Endothelial cell (in vitro differentiated cells): Measurements from ENCODE around the gene CLDN20. TPM values are rescaled to one million over a fixed set of nuclear protein-coding genes. Genes with fewer than 3 reads are reported as not detected.

ENCODE experiments used
- DNase-seq: peaks from one replicate; pipeline ENCODE4 v3.0.0; 2021; ENCODE audit warnings: low spot score
- H3K27ac Mint-ChIP-seq: one replicate; pipeline ENCODE4 v1.8.0; 2021; ENCODE audit warnings: mixed read lengths, inconsistent platforms; ENCODE audit not compliant: unreplicated experiment
- H3K27me3 Mint-ChIP-seq: one replicate; pipeline ENCODE4 v1.8.0; 2021; ENCODE audit warnings: mild to moderate bottlenecking, moderate library complexity, mixed read lengths, inconsistent platforms; ENCODE audit not compliant: unreplicated experiment
- H3K36me3 Mint-ChIP-seq: one replicate; pipeline ENCODE4 v1.8.0; 2021; ENCODE audit warnings: mild to moderate bottlenecking, low read depth, mixed read lengths, inconsistent platforms; ENCODE audit not compliant: unreplicated experiment
- H3K4me1 Mint-ChIP-seq: one replicate; pipeline ENCODE4 v1.8.0; 2021; ENCODE audit warnings: mild to moderate bottlenecking, mixed read lengths, inconsistent platforms; ENCODE audit not compliant: unreplicated experiment
- H3K4me3 Mint-ChIP-seq: one replicate; pipeline ENCODE4 v1.8.0; 2021; ENCODE audit warnings: mild to moderate bottlenecking, mixed read lengths, inconsistent platforms; ENCODE audit not compliant: unreplicated experiment
- H3K9me3 Mint-ChIP-seq: one replicate; pipeline ENCODE4 v1.8.0; 2021; ENCODE audit warnings: mixed read lengths, inconsistent platforms; ENCODE audit not compliant: unreplicated experiment
- CTCF ChIP-seq: fragments of 200-600 bp; sonication (generic); IDR thresholded peaks from one replicate; pipeline ENCODE4 v1.5.0; 2021; ENCODE audit warnings: antibody characterized with exemption; ENCODE audit not compliant: unreplicated experiment
- total RNA-seq: library from RNA; stranded (reverse); fragmentation: NEBNext Ultra II Directional; extraction: Animal tissue kit (Norgen Biotek cat#: 25700); gene quantifications from one replicate; pipeline ENCODE4 v1.2.1, GENCODE V29; 2021; ENCODE audit not compliant: unreplicated experiment

Gene CLDN20
- total RNA-seq, 1 donor from 2014 or later = 0.23 TPM

DNA sequence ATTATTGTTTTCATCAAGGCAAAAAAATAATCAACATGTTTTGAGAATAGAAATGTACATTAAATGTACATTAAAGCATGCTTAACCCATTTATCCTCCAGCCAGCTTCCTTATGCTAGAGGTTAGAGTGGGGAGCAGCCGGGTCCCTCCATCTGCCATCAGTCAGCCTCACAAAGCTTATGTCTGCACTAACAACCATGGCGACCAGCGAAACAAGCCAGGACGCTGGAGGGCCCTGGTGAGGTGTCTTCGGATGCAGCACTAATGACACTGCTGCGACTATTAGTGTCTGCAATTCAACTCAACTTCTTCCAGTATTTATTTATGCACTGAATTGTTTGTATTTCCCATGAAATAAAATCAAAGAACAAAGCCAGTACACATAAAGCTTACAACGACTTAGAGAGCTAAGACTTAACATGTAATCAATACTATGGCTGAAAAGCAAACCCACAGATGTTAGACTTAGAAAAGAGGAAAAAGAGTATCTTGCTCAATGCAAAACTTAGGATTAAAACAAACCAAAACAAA is 6.8 kb downstream of the CLDN20 start:
- no peak for TF ChIP-seq CTCF
- peaks cover 38% of the 10 kb centered on the region for H3K4me1 Mint-ChIP-seq
- H3K36me3 Mint-ChIP-seq = peaks cover 10% of the 10 kb centered on the region
- no peak overlapping the region for H3K4me3 Mint-ChIP-seq
- DNase-seq = no peak
- peak overlapping the region; percentile 64 for H3K27ac Mint-ChIP-seq
- H3K9me3 Mint-ChIP-seq = no peaks in the 10 kb centered on the region
- H3K27me3 Mint-ChIP-seq = no peaks in the 10 kb centered on the region

GRCh38 chr6:155271145-155271544 is 7.3 kb downstream of the CLDN20 start:
- Mint-ChIP-seq H3K36me3 (peaks cover 10% of the 10 kb centered on the region), H3K4me1 (peaks cover 42% of the 10 kb centered on the region)

DNA sequence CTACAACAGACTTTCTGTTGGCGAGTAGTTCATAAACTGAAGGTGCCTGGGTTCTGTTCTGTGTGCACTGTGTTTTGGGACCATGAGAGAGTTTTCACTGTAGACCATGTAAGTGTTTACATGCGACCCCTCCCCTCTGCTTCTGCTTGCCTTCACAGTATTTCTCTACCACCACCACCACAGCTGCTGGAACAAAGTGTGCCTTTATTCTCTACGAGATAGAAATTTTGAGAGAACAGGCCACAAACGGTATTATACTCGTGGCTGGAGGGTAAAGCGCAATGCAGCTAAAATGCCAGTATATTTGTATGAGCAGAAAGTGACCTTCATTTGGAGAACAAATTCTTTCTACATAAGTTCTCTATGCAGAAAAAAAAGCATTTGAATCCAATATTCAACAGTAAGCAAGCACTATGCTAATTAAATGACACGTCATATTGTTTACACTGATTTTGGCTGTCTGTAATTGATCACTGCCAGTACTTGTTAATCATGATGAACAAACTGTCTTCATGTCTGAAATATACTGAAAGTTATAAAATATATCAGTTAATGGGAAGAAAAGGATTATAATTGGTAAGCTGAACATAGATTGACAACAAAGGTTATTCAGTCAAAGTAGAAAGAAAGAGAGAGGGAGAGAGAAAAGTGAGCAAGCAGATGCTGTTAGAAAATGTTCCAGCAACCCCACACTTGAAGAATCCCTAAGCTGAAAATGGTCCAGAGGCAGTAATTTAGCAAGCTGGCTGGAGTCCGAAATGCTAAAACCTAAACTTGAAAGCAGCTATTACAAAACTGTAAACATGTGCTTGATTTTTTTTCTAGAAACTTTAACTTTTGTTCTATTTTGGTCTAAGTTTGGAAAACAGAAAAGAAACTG is 8.8 kb downstream of the CLDN20 start:
- DNase-seq = no peak
- H3K27ac Mint-ChIP-seq = peak overlapping the region; percentile 99
- no peak for TF ChIP-seq CTCF
- peaks cover 42% of the 10 kb centered on the region for H3K4me1 Mint-ChIP-seq
- no peaks in the 10 kb centered on the region for H3K9me3 Mint-ChIP-seq
- peaks cover 10% of the 10 kb centered on the region for H3K36me3 Mint-ChIP-seq
- no peak overlapping the region for H3K4me3 Mint-ChIP-seq
- no peaks in the 10 kb centered on the region for H3K27me3 Mint-ChIP-seq

More at GRCh38 chr6:155271145-155271544, 7.3 kb downstream of the CLDN20 start:
- DNase-seq = no peak
- Mint-ChIP-seq H3K27ac (peak overlapping the region; percentile 94), H3K9me3 (no peaks in the 10 kb centered on the region), H3K4me3 (no peak overlapping the region), H3K27me3 (no peaks in the 10 kb centered on the region)
- TF ChIP-seq CTCF = no peak

DNA sequence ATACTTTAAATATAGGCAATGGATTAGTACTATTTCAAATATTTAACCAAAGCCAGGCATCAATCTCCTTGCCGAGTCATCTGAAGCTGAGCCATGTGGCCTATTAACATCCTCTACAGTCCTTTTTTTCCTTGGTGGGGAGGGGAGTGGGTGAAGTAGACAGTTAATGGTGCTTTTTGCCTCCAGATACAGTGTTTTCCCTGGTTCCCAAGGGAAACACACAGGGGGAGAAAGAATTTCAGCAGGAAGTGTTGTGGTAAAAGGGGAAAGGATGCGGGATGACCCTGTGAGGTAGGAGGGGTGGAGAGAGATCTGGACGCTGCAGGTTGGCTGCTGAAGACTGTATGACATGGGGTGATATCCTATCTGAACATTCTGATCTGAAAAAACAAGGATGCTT is 9.6 kb downstream of the CLDN20 start:
- TF ChIP-seq CTCF = no peak
- Mint-ChIP-seq H3K27me3 (no peaks in the 10 kb centered on the region), H3K4me1 (peaks cover 37% of the 10 kb centered on the region), H3K9me3 (no peaks in the 10 kb centered on the region), H3K36me3 (peaks cover 10% of the 10 kb centered on the region), H3K27ac (peak overlapping the region; percentile 99), H3K4me3 (peak overlapping the region; percentile 33)
- DNase-seq = peak; percentile 52

DNA sequence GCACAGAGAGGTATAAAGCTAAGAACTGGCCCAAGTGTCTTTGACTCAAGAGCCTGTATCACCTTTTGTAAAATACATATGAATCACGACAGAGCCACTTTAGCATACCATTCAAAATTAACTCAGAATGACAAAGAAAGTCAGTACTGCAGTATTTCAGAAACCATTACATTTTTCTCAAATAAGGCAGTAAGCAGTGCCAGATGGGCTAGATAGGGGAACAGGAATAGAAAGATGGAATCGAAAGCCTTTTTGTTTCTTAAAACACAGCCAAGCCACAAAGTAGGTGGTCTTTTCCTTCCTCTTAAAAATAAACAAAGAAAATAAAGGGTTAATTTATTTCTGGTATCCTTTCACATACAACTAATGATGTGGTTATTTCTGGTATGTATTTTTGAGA is 10.3 kb downstream of the CLDN20 start:
- DNase-seq = no peak
- peak overlapping the region; percentile 99 for H3K27ac Mint-ChIP-seq
- peaks cover 37% of the 10 kb centered on the region for H3K4me1 Mint-ChIP-seq
- TF ChIP-seq CTCF = no peak
- H3K36me3 Mint-ChIP-seq = peaks cover 13% of the 10 kb centered on the region
- H3K27me3 Mint-ChIP-seq = no peaks in the 10 kb centered on the region
- H3K4me3 Mint-ChIP-seq = no peak overlapping the region
- no peaks in the 10 kb centered on the region for H3K9me3 Mint-ChIP-seq
